Retinal pigment epithelial cell (primary cell): ENCODE measurements around the gene NDUFB5.
A peak's percentile ranks its signal among the peaks of the same experiment; 100 is the strongest.

Experiments
- DNase-seq: peaks from one replicate; pipeline ENCODE4 v3.0.0-alpha.2; 2010; ENCODE audit warnings: low read depth
- H3K4me3 ChIP-seq: 2 replicates; pipeline ENCODE4 v1.5.1; 2011; ENCODE audit warnings: mild to moderate bottlenecking, low read length, control low read depth, moderate library complexity
- CTCF ChIP-seq: conservative IDR thresholded peaks from 2 replicates; pipeline ENCODE4 v1.5.1; 2011; ENCODE audit warnings: low read depth, low read length, control low read depth, inconsistent platforms

NDUFB5 gene

GRCh38 chr3:179580992-179581391, 23.6 kb upstream of the NDUFB5 start:
- DNase-seq, result no peak
- H3K4me3 ChIP-seq, result no peak overlapping the region
- no peak for TF ChIP-seq CTCF

- DNase-seq, result no peak
- H3K4me3 ChIP-seq, result no peak overlapping the region
- no peak for TF ChIP-seq CTCF
Measured at GRCh38 chr3:179589143-179589542, 15.5 kb upstream of the NDUFB5 start.

- DNase-seq, result no peak
- no peak for TF ChIP-seq CTCF
- H3K4me3 ChIP-seq, result no peak overlapping the region
Measured at GRCh38 chr3:179590669-179591068, 13.9 kb upstream of the NDUFB5 start.

GRCh38 chr3:179591313-179591712, 13.3 kb upstream of the NDUFB5 start:
- no peak overlapping the region for H3K4me3 ChIP-seq
- DNase-seq, result no peak
- TF ChIP-seq CTCF, result no peak

GRCh38 chr3:179599531-179599930, 5.1 kb upstream of the NDUFB5 start:
- H3K4me3 ChIP-seq, result no peak overlapping the region
- no peak for DNase-seq
- no peak for TF ChIP-seq CTCF

GRCh38 chr3:179603321-179603720, 1.3 kb upstream of the NDUFB5 start:
- H3K4me3 ChIP-seq, result peak overlapping the region; percentile 75
- DNase-seq, result no peak
- no peak for TF ChIP-seq CTCF

GRCh38 chr3:179603831-179604230, 763 bp upstream of the NDUFB5 start:
- DNase-seq, result no peak
- no peak for TF ChIP-seq CTCF
- peak overlapping the region; percentile 75 for H3K4me3 ChIP-seq
